Gastroesophageal sphincter (tissue), 4 donors: Measurements from ENCODE around the gene ACTN1. TPM values are rescaled to one million over a fixed set of nuclear protein-coding genes. Genes with fewer than 3 reads are reported as not detected.

ENCODE experiments used
- ATAC-seq: fragments of 150-250 bp; one replicate; pipeline ENCODE4 v1.9.1; 2016; ENCODE audit warnings: mild to moderate bottlenecking, moderate library complexity
- H3K27ac ChIP-seq, 4 donors: fragments of 200-600 bp; sonication (generic) in 3 of 4; 1 replicate in 3 of 4; 2 replicates in 1 of 4; pipeline ENCODE4 v1.5.1; 2016 to 2019
- H3K27me3 ChIP-seq: fragments of 200-600 bp; sonication (generic); one replicate; pipeline ENCODE4 v1.5.1; 2019
- H3K36me3 ChIP-seq, 2 donors: fragments of 200-600 bp; sonication (generic); one replicate each; pipeline ENCODE4 v1.5.1; 2019; ENCODE audit warnings: control low read depth in 1 of 2
- H3K4me1 ChIP-seq, 3 donors: fragments of 200-600 bp; sonication (generic); 1 replicate in 2 of 3; 2 replicates in 1 of 3; pipeline ENCODE4 v1.5.1; 2016 to 2019; ENCODE audit warnings: control low read depth in 2 of 3
- H3K4me3 ChIP-seq, 2 donors: fragments of 200-600 bp; sonication (generic); one replicate each; pipeline ENCODE4 v1.5.1; 2019; ENCODE audit warnings: mild to moderate bottlenecking in 1 of 2, moderate library complexity in 1 of 2
- H3K9me3 ChIP-seq, 3 donors: fragments of 200-600 bp; sonication (generic); one replicate each; pipeline ENCODE4 v1.5.1; 2017 to 2019; ENCODE audit warnings: control low read depth in 2 of 3
- EP300 ChIP-seq: sonication (generic); formaldehyde crosslinking; IDR thresholded peaks from one replicate; pipeline ENCODE4 v1.6.1; 2017; ENCODE audit warnings: antibody characterized with exemption, mild to moderate bottlenecking
- POLR2A ChIP-seq, 2 donors: fragments of 450-650 bp; IDR thresholded peaks; one replicate each; pipeline ENCODE4 v1.6.1; 2017; ENCODE audit warnings: antibody characterized with exemption in 2 of 2, mild to moderate bottlenecking in 2 of 2, moderate library complexity in 1 of 2
- POLR2AphosphoS5 ChIP-seq: sonication (generic); formaldehyde crosslinking; IDR thresholded peaks from one replicate; pipeline ENCODE4 v1.6.1; 2017; ENCODE audit warnings: antibody characterized with exemption
- WGBS, 2 donors: methylation state at CpG; one replicate each; pipeline ENCODE4 v1.1.5; 2018; ENCODE audit warnings: low coverage in 1 of 2; 5-methylcytosine and 5-hydroxymethylcytosine counted together
- total RNA-seq, 4 donors: library from RNA; depleted of rRNA; stranded (reverse); fragments of >200 nt; gene quantifications; one replicate each; pipeline ENCODE4 v1.1.0, GENCODE V29; 2016
- TF ChIP-seq, protein P1 (sequence below), 4 experiments: fragments of 200-600 bp in 2 of 4; fragments of 450-650 bp in 2 of 4; sonication (generic) in 1 of 4; IDR thresholded peaks; one replicate each; pipeline ENCODE4 v1.5.1; 2017 to 2019; ENCODE audit warnings: antibody characterized with exemption in 4 of 4, mild to moderate bottlenecking in 2 of 4, moderate library complexity in 2 of 4

ACTN1 gene
- total RNA-seq, 4 donors from 2014 or later = 776 to 1,910 (median 969) TPM

DNA sequence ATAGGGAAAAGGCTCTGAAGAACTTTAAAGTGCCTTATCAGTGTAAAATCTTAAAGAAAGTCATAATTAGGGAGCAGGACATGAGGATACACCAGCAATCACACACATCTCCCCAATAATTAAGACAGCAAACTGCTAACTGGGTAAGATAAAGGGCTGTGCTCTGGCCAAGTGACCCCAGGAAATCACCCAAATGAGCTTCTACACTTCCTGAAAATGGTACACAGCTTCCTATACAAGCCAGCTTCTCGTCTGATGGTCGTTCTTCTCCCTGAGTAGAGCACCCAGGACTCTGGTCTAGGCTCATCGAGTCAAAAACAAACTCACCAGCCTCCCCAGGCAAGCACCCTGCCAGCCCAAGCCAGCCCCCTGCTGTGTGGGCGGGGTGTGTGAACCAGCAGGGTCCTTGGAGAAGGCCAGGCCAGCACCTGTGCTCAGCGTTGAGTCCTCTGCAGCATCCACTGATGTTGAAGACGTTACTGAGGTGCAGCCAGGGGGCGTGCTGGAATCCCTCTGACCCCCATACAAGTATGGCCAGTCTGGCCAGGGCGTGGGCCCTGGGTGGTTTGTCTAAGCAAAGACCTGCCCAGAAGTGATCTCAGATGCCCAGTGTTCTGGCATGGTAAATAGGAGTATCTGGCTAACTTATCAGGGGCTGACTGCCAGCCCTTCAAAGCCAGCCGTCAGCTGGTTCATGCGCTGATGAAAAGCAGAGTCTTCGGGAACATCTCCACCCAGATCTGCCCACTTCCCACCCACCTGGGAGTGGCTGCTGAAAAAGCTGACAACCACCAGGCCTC lies 41.4 kb downstream of the ACTN1 start:
- H3K4me3 ChIP-seq = no peak overlapping the region
- peak; percentile 50 for ATAC-seq
- H3K27me3 ChIP-seq = no peaks in the 10 kb centered on the region
- peak overlapping the region; percentile 85 to 99 (median 94) for H3K27ac ChIP-seq
- H3K4me1 ChIP-seq = peaks cover 21 to 100% (median 58%) of the 10 kb centered on the region in 3 donors
- peak; percentile 99 for TF ChIP-seq POLR2AphosphoS5
- TF ChIP-seq, protein P1, sequence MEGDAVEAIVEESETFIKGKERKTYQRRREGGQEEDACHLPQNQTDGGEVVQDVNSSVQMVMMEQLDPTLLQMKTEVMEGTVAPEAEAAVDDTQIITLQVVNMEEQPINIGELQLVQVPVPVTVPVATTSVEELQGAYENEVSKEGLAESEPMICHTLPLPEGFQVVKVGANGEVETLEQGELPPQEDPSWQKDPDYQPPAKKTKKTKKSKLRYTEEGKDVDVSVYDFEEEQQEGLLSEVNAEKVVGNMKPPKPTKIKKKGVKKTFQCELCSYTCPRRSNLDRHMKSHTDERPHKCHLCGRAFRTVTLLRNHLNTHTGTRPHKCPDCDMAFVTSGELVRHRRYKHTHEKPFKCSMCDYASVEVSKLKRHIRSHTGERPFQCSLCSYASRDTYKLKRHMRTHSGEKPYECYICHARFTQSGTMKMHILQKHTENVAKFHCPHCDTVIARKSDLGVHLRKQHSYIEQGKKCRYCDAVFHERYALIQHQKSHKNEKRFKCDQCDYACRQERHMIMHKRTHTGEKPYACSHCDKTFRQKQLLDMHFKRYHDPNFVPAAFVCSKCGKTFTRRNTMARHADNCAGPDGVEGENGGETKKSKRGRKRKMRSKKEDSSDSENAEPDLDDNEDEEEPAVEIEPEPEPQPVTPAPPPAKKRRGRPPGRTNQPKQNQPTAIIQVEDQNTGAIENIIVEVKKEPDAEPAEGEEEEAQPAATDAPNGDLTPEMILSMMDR (IDR thresholded peaks at IDR 0.05) = peak in 3 of 4 experiments; percentile 34 to 66 (median 56)
- TF ChIP-seq EP300 = peak; percentile 56
- peak in 1 of 2 donors; percentile 35 for TF ChIP-seq POLR2A (IDR thresholded peaks at IDR 0.05)
- H3K36me3 ChIP-seq = peaks cover 0 to 4% of the 10 kb centered on the region in 2 donors
- WGBS, 2 donors = 23 to 36% methylated on average over 3 of the region's 11 CpGs
- H3K9me3 ChIP-seq = no peaks in the 10 kb centered on the region

DNA sequence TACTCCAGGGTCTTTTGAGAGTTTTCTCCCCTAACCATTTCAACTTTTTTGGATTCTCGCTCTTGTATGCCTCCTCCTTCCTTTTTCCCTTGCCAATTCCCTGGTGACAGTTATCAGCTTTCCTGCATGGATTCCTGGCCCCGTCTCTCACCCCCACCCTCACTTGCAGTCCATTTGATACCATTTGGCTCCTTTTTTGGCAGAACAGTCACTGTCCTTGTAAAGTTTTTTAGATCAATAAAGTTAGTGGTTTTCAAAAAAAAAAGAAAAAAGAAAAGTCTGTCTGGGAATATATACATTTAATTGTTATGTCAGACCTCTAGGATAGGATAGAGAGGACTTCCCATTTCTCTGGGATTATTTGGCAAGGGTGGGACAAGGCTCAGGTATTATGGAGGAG lies 42.1 kb downstream of the ACTN1 start:
- 33 to 50% methylated on average over 1 to 2 of the region's 2 CpGs for WGBS, 2 donors
- Histone ChIP-seq H3K27me3 (no peaks in the 10 kb centered on the region), H3K9me3 (no peaks in the 10 kb centered on the region), H3K36me3 (no peaks in the 10 kb centered on the region), H3K27ac (peak overlapping the region; percentile 85 to 99 (median 94)), H3K4me3 (peak overlapping the region in 1 of 2 donors; percentile 16), H3K4me1 (peaks cover 21 to 100% (median 55%) of the 10 kb centered on the region in 3 donors)
- TF ChIP-seq EP300 = no peak
- TF ChIP-seq, protein P1 (IDR thresholded peaks at IDR 0.05) = no peak
- TF ChIP-seq POLR2A (IDR thresholded peaks at IDR 0.05) = no peak
- TF ChIP-seq POLR2AphosphoS5 = no peak
- no peak for ATAC-seq

- ATAC-seq = no peak
- Histone ChIP-seq H3K9me3 (no peaks in the 10 kb centered on the region), H3K4me3 (peak overlapping the region in 1 of 2 donors; percentile 16), H3K27ac (peak overlapping the region; percentile 85 to 99 (median 94)), H3K36me3 (no peaks in the 10 kb centered on the region), H3K4me1 (peaks cover 25 to 100% (median 55%) of the 10 kb centered on the region in 3 donors), H3K27me3 (no peaks in the 10 kb centered on the region)
- no peak for TF ChIP-seq POLR2AphosphoS5
- TF ChIP-seq, protein P1 (IDR thresholded peaks at IDR 0.05) = no peak
- TF ChIP-seq EP300 = no peak
- TF ChIP-seq POLR2A (IDR thresholded peaks at IDR 0.05) = no peak
- 34 to 62% methylated on average over 2 to 8 of the region's 8 CpGs for WGBS, 2 donors
Observed at GRCh38 chr14:68936476-68936875, 42.6 kb downstream of the ACTN1 start.

DNA sequence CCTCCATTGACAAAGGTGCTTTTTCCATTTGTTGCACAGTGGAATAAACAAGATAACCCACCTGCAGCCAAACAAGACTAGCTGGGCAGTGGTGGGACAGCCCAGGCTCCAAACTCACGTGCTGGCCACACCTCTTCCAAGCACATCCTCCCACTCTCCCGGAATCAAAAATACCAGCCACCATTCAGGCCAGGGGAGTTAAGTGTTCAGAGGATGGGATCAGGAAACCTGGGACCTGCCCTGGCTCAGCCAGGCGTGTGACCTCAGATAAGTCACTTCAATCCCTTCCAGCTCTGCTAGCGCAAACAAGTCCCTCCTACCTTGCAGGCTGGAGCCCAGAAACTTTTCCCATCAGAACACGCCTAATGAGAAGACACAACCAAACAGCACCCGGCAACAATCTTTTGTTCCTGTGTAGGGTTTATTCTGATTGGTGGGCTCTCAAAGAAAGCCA lies 43.3 kb downstream of the ACTN1 start:
- Histone ChIP-seq H3K9me3 (no peaks in the 10 kb centered on the region), H3K4me1 (peaks cover 26 to 100% (median 57%) of the 10 kb centered on the region in 3 donors), H3K4me3 (no peak overlapping the region), H3K27me3 (no peaks in the 10 kb centered on the region), H3K36me3 (no peaks in the 10 kb centered on the region), H3K27ac (peak overlapping the region; percentile 85 to 99 (median 94))
- ATAC-seq = peak; percentile 52
- WGBS, 2 donors = 52 to 55% methylated on average over 2 to 5 of the region's 6 CpGs
- TF ChIP-seq, protein P1 (IDR thresholded peaks at IDR 0.05) = no peak
- TF ChIP-seq POLR2AphosphoS5 = peak; percentile 88
